Measurements from ENCODE around the gene ARPP19. TPM values are rescaled to one million over a fixed set of nuclear protein-coding genes. Genes with fewer than 3 reads are reported as not detected.

ARPP19 gene
- total and polyA plus RNA-seq, 2 of the 4 experiments (the other 2 are of a cell fraction) = 33.4 to 65.2 TPM

GRCh38 chr15:52563501-52564060 lies 5.2 kb downstream of the ARPP19 start:
- dilution Hi-C loops (cut with HindIII; ENCODE audit: low sequenced_read_pairs, unreplicated experiment) = no loop called here
- no peaks in the 10 kb centered on the region for H3K27me3 ChIP-seq (ENCODE audit: control insufficient read depth, insufficient read depth, low read length)
- H3K4me3 ChIP-seq (ENCODE audit: insufficient read depth, low read depth, low read length) = no peak overlapping the region
- H4K8ac ChIP-seq (ENCODE audit: low read depth in 2 of 2, low read length in 2 of 2) = no peak overlapping the region
- no peaks in the 10 kb centered on the region for H3K9me3 ChIP-seq (ENCODE audit: control insufficient read depth, insufficient read depth, low read length)
- H4K20me1 ChIP-seq (ENCODE audit: insufficient read depth, low read length) = peaks cover 76% of the 10 kb centered on the region
- peaks cover 4 to 24% of the 10 kb centered on the region in 2 experiments; a peak in 2 of 4 replicates for H3K79me1 ChIP-seq (ENCODE audit: low read depth in 1 of 2, low read length in 2 of 2)
- no peak for DNase-seq
- no peak for ATAC-seq (ENCODE audit: low read depth)
- H2BK15ac ChIP-seq (ENCODE audit: low read depth, low read length) = no peak overlapping the region
- H2AK5ac ChIP-seq (ENCODE audit: low read depth, low read length) = no peak overlapping the region
- no peak overlapping the region for H2BK120ac ChIP-seq (ENCODE audit: low read depth, low read length)
- no peak overlapping the region for H3K27ac ChIP-seq (ENCODE audit: insufficient read depth, low read length)
- no peak for TF ChIP-seq USF2 (IDR thresholded peaks at IDR 0.05; ENCODE audit: low read depth, low read length)
- TF ChIP-seq MXI1 (IDR thresholded peaks at IDR 0.05; ENCODE audit: borderline replicate concordance, low read depth, low read length) = no peak
- no peak for TF ChIP-seq MAZ (IDR thresholded peaks at IDR 0.05; ENCODE audit: borderline replicate concordance, low read depth, low read length)
- TF ChIP-seq NFE2L2 (IDR thresholded peaks at IDR 0.05; ENCODE audit: low read depth, low read length) = no peak
- TF ChIP-seq MAFK (IDR thresholded peaks at IDR 0.05; ENCODE audit: low read depth, low read length) = peak; percentile 85
- TF ChIP-seq POLR2A (IDR thresholded peaks at IDR 0.05; ENCODE audit: low read depth, low read length) = no peak
- H4K91ac ChIP-seq (ENCODE audit: insufficient read depth, low read depth, low read length) = no peak overlapping the region
- ChIA-PET POLR2A (ENCODE audit: unreplicated experiment) (no interaction called here), CTCF (interaction anchor here (1.8 kb wide), 1 partner anchor 307 kb away, joined by 5 read pairs; no protein-coding TSS in a partner anchor)
- H3K18ac ChIP-seq (ENCODE audit: low read depth, low read length) = no peak overlapping the region
- intact Hi-C loops (cut with micrococcal nuclease) = loop anchor here (2.0 to 10.0 kb wide), 3 partner anchors 79 to 171 kb away; partner anchors contain the start of gene ATOSA
- peaks cover 17% of the 10 kb centered on the region for H3K4me1 ChIP-seq (ENCODE audit: control insufficient read depth, insufficient read depth, low read length)
- no peak overlapping the region for H3K14ac ChIP-seq (replicated peaks; ENCODE audit: low read depth, low read length)
- no peak overlapping the region for H2AK9ac ChIP-seq (replicated peaks; ENCODE audit: low read depth, low read length, poor library complexity)
- no peak overlapping the region for H3K9ac ChIP-seq (ENCODE audit: low read depth, low read length)
- no peak overlapping the region for H2BK20ac ChIP-seq (ENCODE audit: low read depth, low read length)
- H3K23ac ChIP-seq (ENCODE audit: low read depth, low read length) = 0 out of 2 replicates have a peak overlapping the region, but pooled peaks have one; percentile 16
- H3K36me3 ChIP-seq (ENCODE audit: control insufficient read depth, insufficient read depth, low read length) = peaks cover 3% of the 10 kb centered on the region; the same call in 1 of the 2 replicates
- peaks cover 14% of the 10 kb centered on the region for H3K9me1 ChIP-seq (ENCODE audit: insufficient read depth, low read length)
- no peak overlapping the region for H3K56ac ChIP-seq (ENCODE audit: extremely low read depth, insufficient read depth, low read length)
- H4K5ac ChIP-seq (ENCODE audit: low read depth, low read length) = no peak overlapping the region
- no peak overlapping the region for H2BK5ac ChIP-seq (ENCODE audit: low read depth, low read length, poor library complexity, severe bottlenecking)
- WGBS, 2 experiments (ENCODE audit: extremely low coverage in 2 of 2, insufficient read length in 1 of 2) = no CpG with 5 or more reads among the region's 4 CpGs
- H2AFZ ChIP-seq (replicated peaks; ENCODE audit: low read length, poor library complexity) = no peak overlapping the region
- no peak overlapping the region for H3K4me2 ChIP-seq (ENCODE audit: low read depth, low read length)
- no TSS peak for BruUV-seq (replicated peaks)
- in situ Hi-C loops (cut with MboI; ENCODE audit: low sequenced_read_pairs) = no loop called here
- no peak overlapping the region for H3K4ac ChIP-seq (ENCODE audit: low read depth, low read length)

Measured in IMR-90 (cell line).